Glutamatergic neuron (in vitro differentiated cells): Measurements from ENCODE around the gene CAPRIN2. TPM values are rescaled to one million over a fixed set of nuclear protein-coding genes. Genes with fewer than 3 reads are reported as not detected.

Source experiments
- DNase-seq: peaks from one replicate; pipeline ENCODE4 v3.0.0; 2022
- H3K27ac Mint-ChIP-seq: one replicate; pipeline ENCODE4 v1.8.0; 2020; ENCODE audit warnings: mild to moderate bottlenecking, mixed read lengths, inconsistent platforms; ENCODE audit not compliant: unreplicated experiment
- H3K27me3 Mint-ChIP-seq: one replicate; pipeline ENCODE4 v1.8.0; 2020; ENCODE audit warnings: mild to moderate bottlenecking, moderate library complexity, mixed read lengths, inconsistent platforms; ENCODE audit not compliant: unreplicated experiment
- H3K36me3 Mint-ChIP-seq: one replicate; pipeline ENCODE4 v1.8.0; 2020; ENCODE audit warnings: mild to moderate bottlenecking, mixed read lengths, inconsistent platforms; ENCODE audit not compliant: unreplicated experiment
- H3K4me1 Mint-ChIP-seq: one replicate; pipeline ENCODE4 v1.8.0; 2020; ENCODE audit warnings: mild to moderate bottlenecking, low read depth, mixed read lengths, inconsistent platforms; ENCODE audit not compliant: unreplicated experiment
- H3K4me3 Mint-ChIP-seq: one replicate; pipeline ENCODE4 v1.8.0; 2020; ENCODE audit warnings: mild to moderate bottlenecking, mixed read lengths, inconsistent platforms; ENCODE audit not compliant: unreplicated experiment
- H3K9me3 Mint-ChIP-seq: one replicate; pipeline ENCODE4 v1.8.0; 2020; ENCODE audit warnings: mild to moderate bottlenecking, moderate library complexity, mixed read lengths, inconsistent platforms; ENCODE audit not compliant: unreplicated experiment
- CTCF ChIP-seq: fragments of 200-600 bp; sonication (generic); IDR thresholded peaks from one replicate; pipeline ENCODE4 v1.5.0; 2021; ENCODE audit not compliant: partially characterized antibody, unreplicated experiment
- total RNA-seq: library from RNA; stranded (reverse); fragmentation: NEBNext Ultra II Directional; extraction: Animal tissue kit (Norgen Biotek cat#: 25700); gene quantifications from one replicate; pipeline ENCODE4 v1.2.1, GENCODE V29; 2021; ENCODE audit not compliant: unreplicated experiment

CAPRIN2 gene
- total RNA-seq, 1 donor from 2014 or later: 36.5 TPM

GRCh38 chr12:30755395-30755762, 628 bp upstream of the CAPRIN2 start:
- no peaks in the 10 kb centered on the region for H3K36me3 Mint-ChIP-seq
- peak overlapping the region; percentile 87 for H3K27ac Mint-ChIP-seq
- peaks cover 11% of the 10 kb centered on the region for H3K9me3 Mint-ChIP-seq
- TF ChIP-seq CTCF: no peak
- peaks cover 5% of the 10 kb centered on the region for H3K4me1 Mint-ChIP-seq
- DNase-seq: no peak
- peaks cover 3% of the 10 kb centered on the region for H3K27me3 Mint-ChIP-seq
- peak overlapping the region; percentile 91 for H3K4me3 Mint-ChIP-seq

GRCh38 chr12:30754383-30754749, 385 bp downstream of the CAPRIN2 start:
- no peak for DNase-seq
- H3K36me3 Mint-ChIP-seq: no peaks in the 10 kb centered on the region
- peaks cover 11% of the 10 kb centered on the region for H3K9me3 Mint-ChIP-seq
- H3K4me3 Mint-ChIP-seq: peak overlapping the region; percentile 93
- H3K27ac Mint-ChIP-seq: peak overlapping the region; percentile 88
- H3K27me3 Mint-ChIP-seq: peaks cover 3% of the 10 kb centered on the region
- peaks cover 9% of the 10 kb centered on the region for H3K4me1 Mint-ChIP-seq
- no peak for TF ChIP-seq CTCF

GRCh38 chr12:30753751-30754382, 884 bp downstream of the CAPRIN2 start:
- Mint-ChIP-seq H3K36me3 (no peaks in the 10 kb centered on the region), H3K9me3 (peaks cover 11% of the 10 kb centered on the region), H3K4me3 (peak overlapping the region; percentile 93), H3K27me3 (peaks cover 3% of the 10 kb centered on the region), H3K4me1 (peaks cover 9% of the 10 kb centered on the region), H3K27ac (peak overlapping the region; percentile 88)
- TF ChIP-seq CTCF: no peak
- no peak for DNase-seq

GRCh38 chr12:30753233-30753632, 1.5 kb downstream of the CAPRIN2 start:
- H3K36me3 Mint-ChIP-seq: no peaks in the 10 kb centered on the region
- TF ChIP-seq CTCF: peak; percentile 36
- H3K4me3 Mint-ChIP-seq: peak overlapping the region; percentile 93
- DNase-seq: peak; percentile 60
- no peak overlapping the region for H3K27ac Mint-ChIP-seq
- peaks cover 11% of the 10 kb centered on the region for H3K9me3 Mint-ChIP-seq
- peaks cover 3% of the 10 kb centered on the region for H3K27me3 Mint-ChIP-seq
- H3K4me1 Mint-ChIP-seq: peaks cover 9% of the 10 kb centered on the region

GRCh38 chr12:30752255-30752654, 2.5 kb downstream of the CAPRIN2 start:
- TF ChIP-seq CTCF: no peak
- Mint-ChIP-seq H3K27ac (no peak overlapping the region), H3K4me1 (peaks cover 9% of the 10 kb centered on the region), H3K27me3 (peaks cover 3% of the 10 kb centered on the region), H3K36me3 (no peaks in the 10 kb centered on the region), H3K4me3 (no peak overlapping the region), H3K9me3 (peaks cover 11% of the 10 kb centered on the region)
- DNase-seq: no peak
